Vagina (tissue), 2 donors: Measurements from ENCODE around the gene PTP4A2. TPM values are rescaled to one million over a fixed set of nuclear protein-coding genes. Genes with fewer than 3 reads are reported as not detected.

Source experiments
- DNase-seq, 2 donors: peaks; one replicate each; pipeline ENCODE4 v3.0.0-alpha.2; 2017; ENCODE audit errors: extremely low spot score in 2 of 2
- H3K27ac ChIP-seq: fragments of 200-600 bp; sonication (generic); one replicate; pipeline ENCODE4 v1.5.1; 2019
- H3K27me3 ChIP-seq: fragments of 200-600 bp; sonication (generic); one replicate; pipeline ENCODE4 v1.5.1; 2019
- H3K36me3 ChIP-seq, 2 donors: fragments of 200-600 bp; sonication (generic); one replicate each; pipeline ENCODE4 v1.5.1; 2017 to 2019
- H3K4me1 ChIP-seq: fragments of 200-600 bp; sonication (generic); one replicate; pipeline ENCODE4 v1.5.1; 2019
- H3K4me3 ChIP-seq, 2 donors: fragments of 200-600 bp; sonication (generic); 1 replicate in 1 of 2; 2 replicates in 1 of 2; pipeline ENCODE4 v1.5.1; 2016 to 2019
- H3K9me3 ChIP-seq: fragments of 200-600 bp; sonication (generic); one replicate; pipeline ENCODE4 v1.5.1; 2019
- CTCF ChIP-seq, 3 experiments: fragments of 450-650 bp in 2 of 3; fragments of 200-600 bp in 1 of 3; sonication (generic) in 1 of 3; IDR thresholded peaks; one replicate each; pipeline ENCODE4 v1.5.1; 2017 to 2019; ENCODE audit warnings: antibody characterized with exemption in 3 of 3, mild to moderate bottlenecking in 2 of 3, moderate library complexity in 2 of 3
- POLR2A ChIP-seq, 2 donors: fragments of 450-650 bp; IDR thresholded peaks; one replicate each; pipeline ENCODE4 v1.6.1; 2017; ENCODE audit warnings: antibody characterized with exemption in 2 of 2, mild to moderate bottlenecking in 2 of 2, moderate library complexity in 2 of 2
- POLR2AphosphoS5 ChIP-seq, 2 donors: sonication (generic); formaldehyde crosslinking; IDR thresholded peaks; one replicate each; pipeline ENCODE4 v1.9.0; 2017; ENCODE audit warnings: antibody characterized with exemption in 2 of 2, mild to moderate bottlenecking in 2 of 2, low read depth in 1 of 2; ENCODE audit not compliant: insufficient read depth in 1 of 2
- intact Hi-C: fragments of 100-400 bp; cut with DNase I; formaldehyde crosslinking; loops from one replicate; pipeline ENCODE4 v1.15.1; 2023
- total RNA-seq: library from RNA; depleted of rRNA; stranded (reverse); fragments of >200 nt; gene quantifications from one replicate; pipeline ENCODE4 v1.2.3, GENCODE V29; 2016

The PTP4A2 gene
- total RNA-seq, 1 donor from 2014 or later = 112 TPM

- H3K27me3 ChIP-seq = no peaks in the 10 kb centered on the region
- H3K4me1 ChIP-seq = peaks cover 13% of the 10 kb centered on the region
- H3K9me3 ChIP-seq = no peaks in the 10 kb centered on the region
- TF ChIP-seq POLR2AphosphoS5 (IDR thresholded peaks at IDR 0.05; ENCODE audit: insufficient read depth in 1 of 2, low read depth in 1 of 2) (no peak), CTCF (IDR thresholded peaks at IDR 0.05) (no peak), POLR2A (IDR thresholded peaks at IDR 0.05) (no peak)
- no peak overlapping the region for H3K4me3 ChIP-seq
- H3K36me3 ChIP-seq = peaks cover 0 to 35% of the 10 kb centered on the region in 2 donors
- no peak for DNase-seq
- no peak overlapping the region for H3K27ac ChIP-seq
- intact Hi-C loops = no loop called here
Measured at GRCh38 chr1:31906557-31906956, 31.6 kb downstream of the PTP4A2 start.

- Histone ChIP-seq H3K4me1 (peaks cover 4% of the 10 kb centered on the region), H3K27ac (no peak overlapping the region), H3K36me3 (peaks cover 0 to 35% of the 10 kb centered on the region in 2 donors), H3K9me3 (no peaks in the 10 kb centered on the region), H3K27me3 (no peaks in the 10 kb centered on the region), H3K4me3 (no peak overlapping the region)
- intact Hi-C loops = no loop called here
- no peak for TF ChIP-seq POLR2AphosphoS5 (IDR thresholded peaks at IDR 0.05; ENCODE audit: insufficient read depth in 1 of 2, low read depth in 1 of 2)
- no peak for TF ChIP-seq CTCF (IDR thresholded peaks at IDR 0.05)
- TF ChIP-seq POLR2A (IDR thresholded peaks at IDR 0.05) = no peak
- no peak for DNase-seq
Measured at GRCh38 chr1:31905681-31906080, 32.5 kb downstream of the PTP4A2 start.

- DNase-seq = no peak
- no peaks in the 10 kb centered on the region for H3K4me1 ChIP-seq
- intact Hi-C loops = no loop called here
- H3K4me3 ChIP-seq = no peak overlapping the region
- H3K36me3 ChIP-seq = peaks cover 0 to 33% of the 10 kb centered on the region in 2 donors
- H3K27me3 ChIP-seq = no peaks in the 10 kb centered on the region
- H3K9me3 ChIP-seq = no peaks in the 10 kb centered on the region
- no peak overlapping the region for H3K27ac ChIP-seq
- TF ChIP-seq CTCF (IDR thresholded peaks at IDR 0.05) (no peak), POLR2AphosphoS5 (IDR thresholded peaks at IDR 0.05; ENCODE audit: insufficient read depth in 1 of 2, low read depth in 1 of 2) (no peak), POLR2A (IDR thresholded peaks at IDR 0.05) (no peak)
Measured at GRCh38 chr1:31905093-31905509, 33.1 kb downstream of the PTP4A2 start.

GRCh38 chr1:31904339-31905092 is 33.7 kb downstream of the PTP4A2 start:
- Histone ChIP-seq H3K4me1 (no peaks in the 10 kb centered on the region), H3K27me3 (no peaks in the 10 kb centered on the region), H3K9me3 (no peaks in the 10 kb centered on the region), H3K4me3 (no peak overlapping the region), H3K36me3 (peaks cover 0 to 27% of the 10 kb centered on the region in 2 donors), H3K27ac (no peak overlapping the region)
- intact Hi-C loops = no loop called here
- DNase-seq = no peak
- no peak for TF ChIP-seq CTCF (IDR thresholded peaks at IDR 0.05)
- no peak for TF ChIP-seq POLR2AphosphoS5 (IDR thresholded peaks at IDR 0.05; ENCODE audit: insufficient read depth in 1 of 2, low read depth in 1 of 2)
- no peak for TF ChIP-seq POLR2A (IDR thresholded peaks at IDR 0.05)

- intact Hi-C loops = no loop called here
- Histone ChIP-seq H3K27me3 (no peaks in the 10 kb centered on the region), H3K27ac (no peak overlapping the region), H3K36me3 (peaks cover 0 to 9% of the 10 kb centered on the region in 2 donors), H3K4me1 (no peaks in the 10 kb centered on the region), H3K4me3 (no peak overlapping the region), H3K9me3 (no peaks in the 10 kb centered on the region)
- no peak for TF ChIP-seq POLR2A (IDR thresholded peaks at IDR 0.05)
- no peak for TF ChIP-seq CTCF (IDR thresholded peaks at IDR 0.05)
- no peak for TF ChIP-seq POLR2AphosphoS5 (IDR thresholded peaks at IDR 0.05; ENCODE audit: insufficient read depth in 1 of 2, low read depth in 1 of 2)
- no peak for DNase-seq
Measured at GRCh38 chr1:31902510-31902860, 35.7 kb downstream of the PTP4A2 start.
